ENCODE measurements around the gene SND1.

The SND1 gene

GRCh38 chr7:127890726-127891125, 238.7 kb downstream of the SND1 start:
- DNase-seq (ENCODE audit: insufficient read length) (no peak), FAIRE-seq (no peak)
- TF ChIP-seq TAF1 (IDR thresholded peaks at IDR 0.05; ENCODE audit: borderline replicate concordance, low read depth, low read length) (no peak), POLR2AphosphoS5 (IDR thresholded peaks at IDR 0.05; ENCODE audit: low read depth, low read length) (no peak), POLR2A (IDR thresholded peaks at IDR 0.05; ENCODE audit: low read depth, low read length) (no peak)

GRCh38 chr7:127891144-127891543, 239.2 kb downstream of the SND1 start:
- TF ChIP-seq POLR2AphosphoS5 (IDR thresholded peaks at IDR 0.05; ENCODE audit: low read depth, low read length), result no peak
- no peak for TF ChIP-seq POLR2A (IDR thresholded peaks at IDR 0.05; ENCODE audit: low read depth, low read length)
- TF ChIP-seq TAF1 (IDR thresholded peaks at IDR 0.05; ENCODE audit: borderline replicate concordance, low read depth, low read length), result no peak
- DNase-seq (ENCODE audit: insufficient read length) (no peak), FAIRE-seq (no peak)

GRCh38 chr7:127891854-127892438, 240.0 kb downstream of the SND1 start:
- DNase-seq (ENCODE audit: insufficient read length) (no peak), FAIRE-seq (no peak)
- no peak for TF ChIP-seq POLR2A (IDR thresholded peaks at IDR 0.05; ENCODE audit: low read depth, low read length)
- no peak for TF ChIP-seq TAF1 (IDR thresholded peaks at IDR 0.05; ENCODE audit: borderline replicate concordance, low read depth, low read length)
- no peak for TF ChIP-seq POLR2AphosphoS5 (IDR thresholded peaks at IDR 0.05; ENCODE audit: low read depth, low read length)

- FAIRE-seq, result no peak
- TF ChIP-seq POLR2A (IDR thresholded peaks at IDR 0.05; ENCODE audit: low read depth, low read length), result no peak
- TF ChIP-seq POLR2AphosphoS5 (IDR thresholded peaks at IDR 0.05; ENCODE audit: low read depth, low read length), result no peak
- TF ChIP-seq TAF1 (IDR thresholded peaks at IDR 0.05; ENCODE audit: borderline replicate concordance, low read depth, low read length), result no peak
- DNase-seq (ENCODE audit: insufficient read length), result no peak
Measured at GRCh38 chr7:127892488-127893314, 240.7 kb downstream of the SND1 start.

GRCh38 chr7:127893547-127893946, 241.6 kb downstream of the SND1 start:
- no peak for DNase-seq (ENCODE audit: insufficient read length)
- no peak for FAIRE-seq
- no peak for TF ChIP-seq TAF1 (IDR thresholded peaks at IDR 0.05; ENCODE audit: borderline replicate concordance, low read depth, low read length)

- no peak for DNase-seq (ENCODE audit: insufficient read length)
- TF ChIP-seq POLR2A (IDR thresholded peaks at IDR 0.05; ENCODE audit: low read depth, low read length) (no peak), TAF1 (IDR thresholded peaks at IDR 0.05; ENCODE audit: borderline replicate concordance, low read depth, low read length) (no peak), POLR2AphosphoS5 (IDR thresholded peaks at IDR 0.05; ENCODE audit: low read depth, low read length) (no peak)
- FAIRE-seq, result no peak
Measured at GRCh38 chr7:127894588-127894987, 242.6 kb downstream of the SND1 start.

- no peak for TF ChIP-seq TAF1 (IDR thresholded peaks at IDR 0.05; ENCODE audit: borderline replicate concordance, low read depth, low read length)
- no peak for TF ChIP-seq POLR2AphosphoS5 (IDR thresholded peaks at IDR 0.05; ENCODE audit: low read depth, low read length)
- no peak for TF ChIP-seq POLR2A (IDR thresholded peaks at IDR 0.05; ENCODE audit: low read depth, low read length)
- FAIRE-seq (no peak), DNase-seq (ENCODE audit: insufficient read length) (no peak)
Measured at GRCh38 chr7:127895360-127895759, 243.4 kb downstream of the SND1 start.

GRCh38 chr7:127895814-127896280, 243.9 kb downstream of the SND1 start:
- no peak for FAIRE-seq
- no peak for DNase-seq (ENCODE audit: insufficient read length)
- no peak for TF ChIP-seq POLR2AphosphoS5 (IDR thresholded peaks at IDR 0.05; ENCODE audit: low read depth, low read length)
- no peak for TF ChIP-seq POLR2A (IDR thresholded peaks at IDR 0.05; ENCODE audit: low read depth, low read length)
- no peak for TF ChIP-seq TAF1 (IDR thresholded peaks at IDR 0.05; ENCODE audit: borderline replicate concordance, low read depth, low read length)

GRCh38 chr7:127896659-127897058, 244.7 kb downstream of the SND1 start:
- DNase-seq (ENCODE audit: insufficient read length) (no peak), FAIRE-seq (no peak)
- TF ChIP-seq POLR2AphosphoS5 (IDR thresholded peaks at IDR 0.05; ENCODE audit: low read depth, low read length) (no peak), POLR2A (IDR thresholded peaks at IDR 0.05; ENCODE audit: low read depth, low read length) (no peak), TAF1 (IDR thresholded peaks at IDR 0.05; ENCODE audit: borderline replicate concordance, low read depth, low read length) (no peak)

GRCh38 chr7:127897704-127898454, 245.9 kb downstream of the SND1 start:
- no peak for FAIRE-seq
- DNase-seq (ENCODE audit: insufficient read length), result no peak
- no peak for TF ChIP-seq POLR2A (IDR thresholded peaks at IDR 0.05; ENCODE audit: low read depth, low read length)
- TF ChIP-seq TAF1 (IDR thresholded peaks at IDR 0.05; ENCODE audit: borderline replicate concordance, low read depth, low read length), result no peak
- TF ChIP-seq POLR2AphosphoS5 (IDR thresholded peaks at IDR 0.05; ENCODE audit: low read depth, low read length), result no peak

- DNase-seq (ENCODE audit: insufficient read length), result no peak
- TF ChIP-seq TAF1 (IDR thresholded peaks at IDR 0.05; ENCODE audit: borderline replicate concordance, low read depth, low read length) (no peak), POLR2A (IDR thresholded peaks at IDR 0.05; ENCODE audit: low read depth, low read length) (no peak), POLR2AphosphoS5 (IDR thresholded peaks at IDR 0.05; ENCODE audit: low read depth, low read length) (no peak)
- FAIRE-seq, result no peak
Measured at GRCh38 chr7:127899411-127899810, 247.4 kb downstream of the SND1 start.

All from GM12892 (cell line).